Activated T-cell treated with anti-CD3 and anti-CD28 coated beads for 24 hours (primary cell): ENCODE measurements around the gene SEC23A.
"Not testable (repeated sequence)": the region's sequence is repeated elsewhere in the genome, so short reads cannot be mapped to it uniquely, and the experiment has no call there.

Experiments
- DNase-seq: peaks from one replicate; pipeline ENCODE4 v3.0.0-alpha.2; 2020; ENCODE audit warnings: low read depth

Gene SEC23A

GRCh38 chr14:39102969-39103957, at the start of gene SEC23A:
SEC23A (minus strand) TSS chr14:39103235; CDS start chr14:39096118, 7,117 bp downstream.
- DNase-seq, result peak; percentile 80

DNA sequence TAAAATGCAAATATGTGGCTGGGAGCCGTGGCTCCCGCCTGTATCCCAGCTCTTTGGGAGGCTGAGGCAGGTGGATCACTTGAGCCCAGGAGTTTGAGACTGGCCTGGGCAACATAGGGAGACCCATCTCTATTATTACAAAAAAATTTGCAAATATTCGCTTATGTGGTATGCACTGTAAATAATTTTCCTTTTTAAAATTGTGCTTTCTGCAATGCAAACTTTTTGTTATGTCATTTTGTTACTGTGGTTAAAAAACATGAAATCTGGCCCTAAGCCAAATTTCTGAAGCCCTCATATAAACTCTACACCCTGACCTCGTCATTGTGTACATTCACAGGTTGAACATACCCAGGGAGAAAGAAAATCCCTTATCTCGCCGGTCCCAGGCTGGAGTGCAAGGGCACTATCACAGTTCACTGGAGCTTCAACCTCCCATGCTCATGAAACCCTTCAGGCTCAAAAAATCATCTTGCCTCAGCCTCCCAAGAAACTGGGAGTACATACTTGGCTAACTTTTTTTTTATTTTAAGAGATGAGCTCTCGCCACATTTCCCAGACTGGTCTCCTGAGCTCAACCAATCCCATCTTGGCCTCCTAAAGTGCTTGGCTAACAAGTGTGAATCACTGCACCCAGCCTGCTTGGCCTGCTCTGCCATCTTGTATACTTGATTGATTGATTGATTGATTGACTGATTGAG, 42.4 kb upstream of the SEC23A start:
- DNase-seq, result no peak

DNA sequence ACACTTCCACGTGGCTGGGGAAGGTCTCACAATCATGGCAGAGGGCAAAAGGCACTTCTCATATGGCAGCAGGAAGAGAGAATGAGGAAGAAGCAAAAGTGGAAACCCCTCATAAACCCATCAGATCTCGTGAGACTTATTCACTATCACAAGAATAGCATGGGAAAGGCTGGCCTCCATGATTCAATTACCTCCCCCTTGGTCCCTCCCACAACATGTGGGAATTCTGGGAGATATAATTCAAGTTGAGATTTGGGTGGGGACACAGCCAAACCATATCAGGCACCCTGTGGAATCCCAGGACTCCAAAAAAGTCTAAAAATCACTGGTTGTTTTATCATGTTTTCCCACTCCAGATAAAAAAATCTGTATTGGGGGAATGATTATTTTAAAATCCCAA, 40.2 kb upstream of the SEC23A start:
- DNase-seq, result not testable (repeated sequence)

DNA sequence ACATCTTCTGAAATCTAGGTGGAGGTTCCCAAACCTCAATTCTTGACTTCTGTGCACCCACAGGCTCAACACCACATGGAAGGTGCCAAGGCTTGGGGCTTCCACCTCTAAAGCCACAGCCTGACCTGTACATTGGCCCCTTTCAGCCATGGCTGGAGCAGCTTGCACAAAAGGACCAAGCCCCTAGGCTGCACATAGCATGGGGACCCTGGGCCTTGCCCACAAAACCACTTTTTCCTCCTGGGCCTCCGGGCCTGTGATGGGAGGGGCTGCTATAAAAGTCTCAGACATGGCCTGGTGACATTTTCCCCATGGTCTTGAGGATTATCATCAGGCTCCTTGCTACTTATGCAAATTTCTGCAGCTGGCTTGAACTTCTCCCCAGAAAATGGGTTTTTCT, 38.6 kb upstream of the SEC23A start:
- DNase-seq, result not testable (repeated sequence)

DNA sequence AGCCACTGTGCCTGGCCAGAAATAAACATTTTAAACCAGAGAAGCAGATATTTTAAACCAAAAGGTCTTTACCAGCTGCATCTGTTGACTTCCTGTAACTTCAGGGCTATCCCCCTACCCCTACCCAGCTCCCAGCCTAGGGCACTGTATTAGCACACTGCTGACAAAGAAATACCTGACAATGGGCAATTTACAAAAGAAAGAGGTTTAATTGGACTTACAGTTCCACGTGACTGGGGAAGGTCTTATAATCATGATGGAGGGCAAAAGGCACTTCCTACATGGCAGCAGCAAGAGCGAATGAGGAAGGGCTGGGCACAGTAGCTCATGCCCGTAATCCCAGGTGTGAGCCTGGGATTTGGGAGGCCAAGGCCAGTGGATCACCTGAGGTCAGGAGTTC, 37.1 kb upstream of the SEC23A start:
- DNase-seq, result no peak

GRCh38 chr14:39138440-39138839, 35.4 kb upstream of the SEC23A start:
- no peak for DNase-seq

GRCh38 chr14:39137835-39138234, 34.8 kb upstream of the SEC23A start:
- DNase-seq, result not testable (repeated sequence)

- DNase-seq, result no peak
Observed at GRCh38 chr14:39122330-39123138, 19.5 kb upstream of the SEC23A start.

DNA sequence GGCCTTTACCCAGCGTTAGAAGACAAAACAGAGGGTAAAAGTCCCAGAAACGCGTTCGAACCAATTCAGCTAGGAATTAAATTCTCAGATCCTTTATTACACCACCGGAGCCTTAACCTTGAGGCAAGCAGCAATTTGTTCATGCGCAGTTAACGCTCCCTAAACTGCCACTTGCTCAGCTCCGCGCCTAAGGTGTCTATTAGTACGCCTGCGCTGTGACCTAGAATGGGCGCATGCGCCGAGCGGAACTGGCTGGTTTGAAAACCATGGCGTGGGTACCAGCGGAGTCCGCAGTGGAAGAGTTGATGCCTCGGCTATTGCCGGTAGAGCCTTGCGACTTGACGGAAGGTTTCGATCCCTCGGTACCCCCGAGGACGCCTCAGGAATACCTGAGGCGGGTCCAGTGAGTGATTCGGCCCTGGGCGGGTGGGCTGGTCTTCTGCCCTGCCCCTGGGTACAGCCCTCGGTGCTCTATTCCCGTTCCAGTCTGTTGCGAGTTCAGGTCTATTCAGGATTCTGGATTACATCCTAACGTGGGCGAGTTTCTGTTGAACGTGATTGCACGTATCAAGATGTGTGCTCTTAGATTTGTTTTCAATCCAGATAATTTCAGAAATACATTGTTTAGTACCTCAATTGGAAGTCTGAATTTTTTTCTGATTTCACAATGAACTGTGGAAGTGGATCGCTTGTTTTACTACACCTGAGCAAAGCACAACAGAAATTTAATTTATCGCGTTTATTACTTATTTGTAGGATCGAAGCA, 11.2 kb upstream of the SEC23A start, which contains the start of gene GEMIN2:
Gene GEMIN2, plus strand, starts transcription at position 251 of the 766 bp plus-strand sequence. Its CDS starts 16 bp downstream, at position 267.
- peak; percentile 92 for DNase-seq

GRCh38 chr14:39113685-39114072, 10.6 kb upstream of the SEC23A start:
- DNase-seq, result no peak

DNA sequence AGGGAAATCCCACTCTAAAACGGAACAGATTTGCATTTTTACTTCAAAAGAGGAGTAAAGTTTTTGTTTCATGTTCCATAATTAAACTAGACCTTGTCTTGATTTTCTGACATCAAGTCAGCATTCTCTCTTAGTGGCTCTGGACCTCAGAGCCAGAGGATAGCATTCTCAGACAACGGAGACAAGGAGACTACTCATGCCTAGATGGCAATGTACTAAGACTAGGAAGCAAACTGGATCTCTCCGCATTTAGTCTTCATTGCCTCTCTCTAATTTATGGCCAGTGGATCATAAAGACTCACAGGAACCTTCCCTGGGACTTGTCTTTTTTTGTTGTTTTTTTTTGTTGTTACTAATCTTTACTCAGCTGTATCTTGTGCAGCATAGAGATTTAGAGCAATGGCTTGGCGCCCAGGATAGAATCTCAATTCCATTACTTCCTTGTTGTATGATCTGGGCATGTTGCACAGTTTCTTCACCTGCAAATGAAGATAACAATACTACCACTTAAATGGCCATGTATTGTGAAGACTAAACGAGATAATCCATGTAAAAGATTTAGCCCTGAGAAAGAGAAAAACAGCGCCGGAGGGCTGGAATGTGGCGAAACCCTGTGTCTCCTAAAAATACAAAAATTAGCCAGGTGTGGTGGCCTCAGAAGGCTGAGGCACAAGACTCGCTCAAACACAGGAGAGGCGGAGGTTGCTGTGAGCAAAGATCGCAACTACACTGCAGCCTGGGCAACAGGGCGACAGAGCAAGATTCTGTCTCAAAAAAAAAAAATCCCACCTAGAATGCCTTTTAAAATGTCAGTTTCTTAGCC, 7.1 kb upstream of the SEC23A start:
- DNase-seq, result no peak

DNA sequence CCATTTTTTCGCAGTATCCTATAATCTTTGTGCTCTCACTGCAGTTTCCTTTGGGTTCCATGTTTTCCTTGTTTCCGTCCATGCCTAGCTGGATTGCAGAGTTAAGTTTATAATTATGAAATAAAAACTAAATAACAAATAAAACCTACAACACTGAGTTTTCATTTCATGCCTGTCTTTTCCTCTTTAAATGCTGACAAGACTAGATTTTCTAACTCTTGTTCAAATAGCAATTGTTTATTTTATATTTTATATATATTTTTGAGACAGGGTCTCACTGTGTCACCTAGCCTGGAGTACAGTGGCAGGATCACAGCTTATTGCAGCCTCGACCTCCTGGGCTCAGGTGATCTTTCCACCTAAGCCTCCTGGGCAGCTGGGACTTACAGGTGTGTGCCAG, 5.8 kb upstream of the SEC23A start:
- no peak for DNase-seq

GRCh38 chr14:39107591-39107996, 4.6 kb upstream of the SEC23A start:
- DNase-seq, result no peak

DNA sequence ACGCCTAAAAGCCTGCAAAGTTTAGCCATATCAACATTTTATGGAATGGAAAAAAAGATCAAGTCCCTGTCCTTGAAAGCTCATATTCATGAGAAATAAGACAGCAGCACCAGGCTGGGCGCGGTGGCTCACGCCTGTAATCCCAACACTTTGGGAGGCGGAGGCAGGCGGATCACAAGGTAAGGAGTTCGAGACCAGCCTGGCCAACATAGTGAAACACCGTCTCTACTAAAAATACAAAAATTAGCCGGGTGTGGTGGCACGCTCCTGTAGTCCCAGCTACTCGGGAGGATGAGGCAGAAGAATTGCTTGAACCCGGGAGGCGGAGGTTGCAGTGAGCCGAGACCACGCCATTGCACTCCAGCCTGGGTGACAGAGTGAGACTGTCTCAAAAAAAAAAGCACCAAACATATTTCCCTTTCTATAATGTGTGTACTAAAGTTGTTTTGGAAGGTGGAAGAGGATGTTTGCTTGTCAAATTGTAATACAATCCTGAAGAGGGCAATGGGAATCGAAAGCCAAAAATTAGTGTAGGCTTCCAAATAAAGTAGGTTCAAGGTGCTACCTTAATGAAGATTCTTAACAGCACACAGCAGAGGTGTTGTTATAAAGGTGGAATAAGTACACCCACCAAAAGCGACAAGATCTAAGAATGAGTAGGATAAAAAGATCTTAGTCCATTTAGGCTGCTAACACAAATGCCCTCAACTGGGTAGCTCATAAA, 1.2 kb upstream of the SEC23A start:
- not testable (repeated sequence) for DNase-seq

DNA sequence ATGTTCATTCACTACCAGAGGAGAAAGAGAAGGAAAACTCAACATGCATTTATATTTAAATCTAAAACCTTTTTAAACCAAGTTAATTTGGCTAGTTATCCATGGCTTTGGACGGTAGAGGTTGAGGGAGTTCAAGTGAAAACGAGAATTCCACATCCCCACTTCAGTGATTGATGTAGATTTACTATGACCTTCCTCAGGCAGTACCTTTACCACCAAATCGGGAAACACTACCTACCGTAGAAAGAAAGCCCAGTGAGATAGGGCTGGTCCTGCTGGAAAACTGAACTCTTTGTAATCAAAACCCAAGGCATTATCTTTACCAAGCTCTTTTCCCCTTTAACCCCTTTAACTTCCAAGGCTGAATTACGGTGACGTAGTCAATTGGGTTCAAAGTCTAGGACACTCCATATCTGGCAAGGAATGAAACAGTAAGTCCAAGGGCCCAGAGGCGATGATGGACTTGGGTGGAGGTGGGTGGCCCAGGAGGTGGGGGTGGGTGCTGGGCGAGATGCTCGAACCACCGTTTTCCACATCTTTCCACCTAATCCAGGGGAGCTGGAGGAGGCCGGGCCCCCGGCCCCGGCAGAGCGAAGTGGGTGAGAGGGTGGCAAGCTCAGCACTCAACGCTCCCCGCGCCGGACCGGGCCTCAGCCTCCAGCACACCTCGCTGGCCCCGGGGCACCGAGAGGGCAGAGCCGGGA, 618 bp downstream of the SEC23A start:
- DNase-seq, result no peak

DNA sequence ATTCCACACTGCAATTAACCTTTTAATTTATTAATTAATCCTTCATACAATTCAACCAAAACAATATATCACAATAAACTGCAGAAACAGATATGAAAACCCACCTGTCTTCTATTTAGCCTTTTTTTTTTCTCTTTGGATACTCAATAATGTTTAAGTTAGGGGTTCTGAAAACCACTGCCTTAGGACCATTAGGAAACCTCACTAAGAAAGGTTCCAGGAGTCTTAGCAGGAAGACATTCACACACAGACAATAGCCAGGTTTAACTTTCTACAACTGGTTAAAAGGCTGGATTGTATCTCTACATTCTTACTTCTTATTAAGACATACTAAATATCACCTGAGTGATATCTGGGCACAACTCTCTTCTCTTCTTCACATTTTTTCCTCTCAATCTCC, 3.3 kb downstream of the SEC23A start:
- no peak for DNase-seq

GRCh38 chr14:39099215-39099614, 3.8 kb downstream of the SEC23A start:
- not testable (repeated sequence) for DNase-seq

- DNase-seq, result no peak
Observed at GRCh38 chr14:39097159-39097558, 5.9 kb downstream of the SEC23A start.

DNA sequence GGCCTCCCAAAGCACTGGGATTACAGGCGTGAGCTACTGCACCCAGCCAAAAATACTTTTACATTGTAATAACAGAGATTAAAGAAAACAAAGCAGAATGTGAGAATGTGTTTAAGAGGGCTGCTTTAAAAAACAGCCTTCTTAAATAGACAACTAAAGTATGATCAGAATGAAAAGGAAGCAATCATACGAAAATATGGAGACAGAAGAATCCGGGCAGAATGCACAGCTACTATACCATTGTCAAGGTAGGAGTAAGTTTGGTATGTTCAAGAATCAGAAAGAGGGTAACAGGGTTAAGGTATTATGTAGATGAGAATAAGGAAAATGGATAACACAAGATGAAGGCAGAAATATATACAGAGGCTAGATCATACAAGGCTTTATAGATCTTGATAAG, 8.5 kb downstream of the SEC23A start:
- DNase-seq, result no peak
